ENCODE measurements around the gene RGS3.

RGS3 gene

DNA sequence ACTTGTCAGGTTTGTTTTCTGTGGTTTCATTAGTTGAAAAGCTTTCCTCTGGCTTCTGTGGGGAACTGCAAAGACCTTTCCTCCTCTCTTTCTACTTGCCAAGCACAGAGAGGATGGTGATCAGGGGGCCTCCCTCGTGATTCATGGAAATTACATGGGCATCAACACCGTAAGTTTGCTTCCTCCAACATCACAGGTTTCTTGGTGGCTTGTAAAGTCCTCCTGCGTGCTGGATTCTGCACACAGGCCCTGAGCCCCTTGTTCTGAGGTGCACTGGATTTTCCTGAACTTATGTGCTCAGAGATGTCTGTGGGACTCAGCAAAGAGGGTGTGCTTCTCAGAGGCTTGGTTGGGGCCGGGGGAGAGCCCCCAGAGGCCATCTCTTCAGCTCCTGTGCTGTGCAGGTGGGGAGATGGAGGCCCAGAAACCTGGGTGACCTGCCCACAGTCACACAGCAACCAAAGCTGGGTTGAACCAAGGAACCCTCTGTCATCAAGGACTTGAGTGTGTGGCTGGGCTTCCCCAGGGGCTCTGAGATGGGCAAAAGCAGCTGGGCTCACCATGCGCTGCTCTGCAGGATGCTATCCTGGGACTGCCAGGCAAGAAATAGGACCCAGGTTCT is 36.5 kb downstream of the RGS3 start:
- H3K27me3 ChIP-seq (replicated peaks), result no peaks in the 10 kb centered on the region
- no peaks in the 10 kb centered on the region for H3K36me3 ChIP-seq (replicated peaks)
- in situ Hi-C loops (cut with HindIII; ENCODE audit: low pct_ligation_motif_present, low sequenced_read_pairs), result no loop called here
- no peak for DNase-seq
- no peak overlapping the region for H3K27ac ChIP-seq
- TF ChIP-seq, protein P1, sequence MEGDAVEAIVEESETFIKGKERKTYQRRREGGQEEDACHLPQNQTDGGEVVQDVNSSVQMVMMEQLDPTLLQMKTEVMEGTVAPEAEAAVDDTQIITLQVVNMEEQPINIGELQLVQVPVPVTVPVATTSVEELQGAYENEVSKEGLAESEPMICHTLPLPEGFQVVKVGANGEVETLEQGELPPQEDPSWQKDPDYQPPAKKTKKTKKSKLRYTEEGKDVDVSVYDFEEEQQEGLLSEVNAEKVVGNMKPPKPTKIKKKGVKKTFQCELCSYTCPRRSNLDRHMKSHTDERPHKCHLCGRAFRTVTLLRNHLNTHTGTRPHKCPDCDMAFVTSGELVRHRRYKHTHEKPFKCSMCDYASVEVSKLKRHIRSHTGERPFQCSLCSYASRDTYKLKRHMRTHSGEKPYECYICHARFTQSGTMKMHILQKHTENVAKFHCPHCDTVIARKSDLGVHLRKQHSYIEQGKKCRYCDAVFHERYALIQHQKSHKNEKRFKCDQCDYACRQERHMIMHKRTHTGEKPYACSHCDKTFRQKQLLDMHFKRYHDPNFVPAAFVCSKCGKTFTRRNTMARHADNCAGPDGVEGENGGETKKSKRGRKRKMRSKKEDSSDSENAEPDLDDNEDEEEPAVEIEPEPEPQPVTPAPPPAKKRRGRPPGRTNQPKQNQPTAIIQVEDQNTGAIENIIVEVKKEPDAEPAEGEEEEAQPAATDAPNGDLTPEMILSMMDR (IDR thresholded peaks at IDR 0.05; ENCODE audit: low read depth, low read length, missing control alignments), result no peak
- no peak overlapping the region for H3K4me3 ChIP-seq (ENCODE audit: low read depth, low read length)

DNA sequence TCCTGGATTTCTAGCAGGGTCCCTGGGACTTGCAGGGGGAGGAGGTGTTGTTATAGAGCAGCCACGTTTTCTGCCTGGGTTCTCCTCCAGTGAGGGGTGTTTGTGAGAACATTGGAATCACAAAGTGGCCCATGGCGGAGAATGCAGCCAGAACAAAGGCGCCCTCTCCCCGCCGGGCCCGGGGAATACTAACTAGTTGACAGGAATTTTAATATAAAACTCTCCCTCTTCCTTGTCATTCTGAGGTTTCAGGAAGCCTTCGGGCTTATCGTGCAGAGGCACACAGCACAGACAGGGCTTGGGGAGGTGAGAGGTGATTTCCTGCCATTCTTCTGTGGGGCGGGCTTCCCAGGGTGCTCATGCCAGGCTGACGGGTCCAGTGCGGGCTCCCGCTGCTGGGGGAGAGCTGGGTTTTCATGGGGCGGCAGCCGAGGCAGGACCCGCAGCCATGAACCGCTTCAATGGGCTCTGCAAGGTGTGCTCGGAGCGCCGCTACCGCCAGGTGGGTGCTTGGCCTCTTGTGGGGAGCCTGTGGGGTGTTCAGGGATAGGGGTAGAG is 37.7 kb downstream of the RGS3 start:
- no peak overlapping the region for H3K27ac ChIP-seq
- TF ChIP-seq, protein P1 (IDR thresholded peaks at IDR 0.05; ENCODE audit: low read depth, low read length, missing control alignments), result no peak
- H3K4me3 ChIP-seq (ENCODE audit: low read depth, low read length), result no peak overlapping the region
- in situ Hi-C loops (cut with HindIII; ENCODE audit: low pct_ligation_motif_present, low sequenced_read_pairs), result no loop called here
- H3K27me3 ChIP-seq (replicated peaks), result no peaks in the 10 kb centered on the region
- no peaks in the 10 kb centered on the region for H3K36me3 ChIP-seq (replicated peaks)
- no peak for DNase-seq

DNA sequence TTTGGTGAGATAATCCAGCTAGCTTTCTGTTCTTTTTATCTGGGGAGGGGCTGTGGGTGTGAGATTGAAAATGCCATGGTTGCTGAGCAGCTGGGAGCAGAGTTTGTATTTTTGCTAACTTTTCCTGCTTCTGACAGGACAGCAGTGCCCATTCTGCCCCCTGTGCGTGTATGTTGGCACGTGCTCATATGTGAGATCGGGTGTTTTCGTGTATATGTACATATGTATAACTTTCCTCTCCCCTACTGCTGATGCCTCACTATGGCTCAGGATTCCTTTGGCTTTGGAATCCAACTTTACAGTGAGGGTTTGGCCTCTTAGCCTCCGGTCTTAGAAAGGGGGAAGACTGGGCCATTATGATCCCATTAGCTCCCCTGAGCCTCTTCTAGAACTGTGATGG is 38.3 kb downstream of the RGS3 start:
- H3K4me3 ChIP-seq (ENCODE audit: low read depth, low read length), result no peak overlapping the region
- H3K27me3 ChIP-seq (replicated peaks), result no peaks in the 10 kb centered on the region
- in situ Hi-C loops (cut with HindIII; ENCODE audit: low pct_ligation_motif_present, low sequenced_read_pairs), result no loop called here
- no peak for DNase-seq
- H3K36me3 ChIP-seq (replicated peaks), result no peaks in the 10 kb centered on the region
- TF ChIP-seq, protein P1 (IDR thresholded peaks at IDR 0.05; ENCODE audit: low read depth, low read length, missing control alignments), result no peak
- H3K27ac ChIP-seq, result no peak overlapping the region

DNA sequence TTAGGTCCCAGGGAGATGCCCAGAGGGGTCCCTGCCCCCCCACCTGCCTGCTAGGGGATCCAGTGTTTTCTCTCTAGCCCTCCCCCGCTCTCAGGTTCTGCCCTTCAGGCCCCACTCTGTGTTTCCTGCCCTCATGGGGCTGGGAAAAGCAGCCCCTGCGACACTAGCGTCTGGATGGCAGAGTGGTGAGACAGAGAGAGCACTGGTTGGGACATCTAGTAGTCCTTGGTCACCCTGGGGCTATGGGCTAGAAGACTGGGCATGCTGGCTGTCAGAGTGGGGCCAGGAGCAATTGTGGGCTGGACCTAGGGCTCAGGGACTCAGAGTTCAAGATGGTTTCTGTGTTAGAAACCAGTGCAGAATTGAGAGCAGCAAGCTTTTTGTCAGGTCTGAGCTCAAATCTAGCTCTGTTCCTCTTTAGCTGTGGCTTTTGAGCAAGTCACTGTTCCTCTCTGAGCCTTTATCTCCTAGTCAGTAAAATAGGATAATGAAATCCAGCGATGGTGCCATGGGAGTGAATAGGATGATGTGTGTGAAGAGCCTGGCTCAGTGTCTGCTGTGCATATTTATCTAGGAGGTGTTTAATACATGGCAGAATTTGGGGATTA is 39.0 kb downstream of the RGS3 start:
- Histone ChIP-seq H3K27ac (no peak overlapping the region), H3K4me3 (ENCODE audit: low read depth, low read length) (no peak overlapping the region), H3K36me3 (replicated peaks) (no peaks in the 10 kb centered on the region), H3K27me3 (replicated peaks) (no peaks in the 10 kb centered on the region)
- in situ Hi-C loops (cut with HindIII; ENCODE audit: low pct_ligation_motif_present, low sequenced_read_pairs), result no loop called here
- TF ChIP-seq, protein P1 (IDR thresholded peaks at IDR 0.05; ENCODE audit: low read depth, low read length, missing control alignments), result no peak
- no peak for DNase-seq

DNA sequence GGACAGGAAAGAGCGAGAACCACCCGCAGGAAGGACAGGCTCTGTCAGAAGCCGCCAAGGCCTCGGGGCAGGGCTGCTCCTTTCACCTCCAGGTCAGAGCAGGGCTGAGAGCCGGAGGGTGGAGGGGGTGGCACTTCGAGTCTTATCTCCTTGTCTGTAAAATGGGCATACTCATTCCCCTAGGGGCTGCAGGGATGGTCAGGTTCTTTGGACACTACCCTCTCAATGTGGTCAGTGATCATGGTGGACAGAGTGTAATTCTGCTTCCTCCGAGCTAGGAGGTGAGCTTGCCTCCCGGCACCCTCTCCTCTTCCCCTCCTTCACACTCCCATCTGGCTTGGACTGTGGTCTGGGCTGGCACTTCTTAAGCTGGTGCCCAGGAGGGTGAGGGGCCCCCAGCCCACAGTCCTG is 39.6 kb downstream of the RGS3 start:
- DNase-seq, result no peak
- Histone ChIP-seq H3K27me3 (replicated peaks) (no peaks in the 10 kb centered on the region), H3K27ac (no peak overlapping the region), H3K4me3 (ENCODE audit: low read depth, low read length) (no peak overlapping the region), H3K36me3 (replicated peaks) (no peaks in the 10 kb centered on the region)
- in situ Hi-C loops (cut with HindIII; ENCODE audit: low pct_ligation_motif_present, low sequenced_read_pairs), result no loop called here
- TF ChIP-seq, protein P1 (IDR thresholded peaks at IDR 0.05; ENCODE audit: low read depth, low read length, missing control alignments), result peak; percentile 3

Measured in brain microvascular endothelial cell (primary cell).